GM18873 (cell line): ENCODE measurements around the gene ENTPD3.
"Not testable (repeated sequence)": the region's sequence is repeated elsewhere in the genome, so short reads cannot be mapped to it uniquely, and the experiment has no call there.

Experiments used
- ATAC-seq: cut with Tn5 transposase; IDR thresholded peaks from one replicate; pipeline ENCODE4 v1.9.1; 2021; ENCODE audit warnings: mild to moderate bottlenecking, moderate library complexity, moderate number of reproducible peaks; ENCODE audit not compliant: unreplicated experiment, low FRiP score

The ENTPD3 gene

GRCh38 chr3:40458473-40458872 lies 71.5 kb downstream of the ENTPD3 start:
- ATAC-seq = no peak

DNA sequence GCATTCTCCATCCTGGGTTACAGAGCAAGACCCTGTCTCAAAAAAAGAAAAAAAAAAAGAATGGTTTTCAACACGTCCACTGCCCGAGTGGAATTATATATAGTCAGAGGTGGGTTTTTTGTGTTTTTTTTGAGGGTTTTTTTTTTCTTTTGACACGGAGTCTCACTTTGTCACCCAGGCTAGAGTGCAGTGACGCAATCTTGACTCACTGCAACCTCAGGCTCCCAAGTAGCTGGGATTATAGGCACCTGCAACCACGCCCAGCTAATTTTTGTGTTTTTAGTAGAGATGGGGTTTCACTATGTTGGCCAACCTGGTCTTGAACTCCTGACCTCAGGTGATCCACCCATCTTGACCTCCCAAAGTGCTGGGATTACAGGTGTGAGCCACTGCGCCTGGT lies 73.5 kb downstream of the ENTPD3 start:
- ATAC-seq = not testable (repeated sequence)

DNA sequence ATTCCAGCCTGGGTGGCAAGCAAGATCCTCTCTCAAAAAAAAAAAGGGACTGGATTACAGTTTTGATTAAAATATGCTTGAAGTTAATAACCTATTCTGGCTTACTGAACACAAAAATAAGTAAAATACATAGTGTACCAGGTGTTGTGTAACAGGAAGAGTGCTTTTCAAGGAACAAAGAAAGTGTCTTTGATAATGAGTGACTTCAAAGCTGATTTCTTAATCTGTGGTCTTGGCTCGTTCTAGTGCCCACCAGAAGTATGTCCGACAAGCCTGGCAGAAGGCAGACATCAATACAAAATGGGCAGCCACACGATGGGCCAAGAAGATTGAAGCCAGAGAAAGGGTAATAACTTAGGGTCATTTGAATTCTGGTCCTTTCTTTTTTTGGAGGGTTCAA lies 74.2 kb downstream of the ENTPD3 start:
- no peak for ATAC-seq

GRCh38 chr3:40462838-40463237 lies 75.9 kb downstream of the ENTPD3 start:
- not testable (repeated sequence) for ATAC-seq

GRCh38 chr3:40463579-40463978 lies 76.6 kb downstream of the ENTPD3 start:
- no peak for ATAC-seq

- no peak for ATAC-seq
Measured at GRCh38 chr3:40464339-40465110, 77.5 kb downstream of the ENTPD3 start.

GRCh38 chr3:40465111-40465407 lies 78.1 kb downstream of the ENTPD3 start:
- no peak for ATAC-seq

DNA sequence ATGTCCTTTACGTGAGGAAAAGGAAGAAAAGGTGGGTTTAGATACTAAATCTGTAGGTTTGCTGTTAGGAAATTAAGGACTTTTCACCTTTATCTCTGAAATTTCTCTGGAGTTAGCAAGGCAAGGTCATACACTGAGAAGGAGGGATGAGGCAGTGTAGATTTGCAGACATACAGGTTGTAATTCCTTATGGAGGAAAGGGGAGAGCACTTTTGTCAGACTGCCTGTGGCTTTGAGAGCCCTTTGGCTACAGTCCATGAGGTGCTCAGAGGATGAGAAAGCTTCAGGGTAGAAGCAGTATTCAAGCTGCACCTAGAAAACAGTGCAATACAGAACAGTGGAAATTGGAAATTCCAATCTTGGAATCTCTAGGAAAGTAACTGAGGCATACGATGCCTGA lies 78.5 kb downstream of the ENTPD3 start:
- no peak for ATAC-seq

DNA sequence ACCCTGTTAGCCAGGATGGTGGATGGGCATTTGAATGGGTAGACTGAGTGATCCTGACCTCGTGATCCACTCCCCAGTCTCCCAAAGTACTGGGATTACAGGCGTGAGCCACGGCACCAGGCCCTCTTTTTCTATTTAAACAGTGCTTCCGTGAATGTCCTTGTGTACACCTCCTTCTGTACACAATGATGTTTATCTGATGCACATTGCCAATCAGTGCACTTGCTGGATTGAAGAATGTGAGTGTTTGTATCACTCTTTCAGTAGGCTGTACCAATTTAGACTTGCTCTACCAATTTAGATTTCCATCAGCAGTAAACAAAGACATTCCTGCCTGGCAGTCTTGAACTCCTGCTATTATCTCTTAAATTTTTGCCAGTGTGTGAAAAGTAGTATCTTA lies 81.0 kb downstream of the ENTPD3 start:
- no peak for ATAC-seq

- ATAC-seq = no peak
Measured at GRCh38 chr3:40470701-40471100, 83.7 kb downstream of the ENTPD3 start.

- peak; percentile 68 for ATAC-seq
Measured at GRCh38 chr3:40476478-40477470, 89.8 kb downstream of the ENTPD3 start, which contains the start of gene ZNF619. TSS of gene ZNF619 (plus strand) at chr3:40477122. CDS start at chr3:40477980, 858 bp downstream.

DNA sequence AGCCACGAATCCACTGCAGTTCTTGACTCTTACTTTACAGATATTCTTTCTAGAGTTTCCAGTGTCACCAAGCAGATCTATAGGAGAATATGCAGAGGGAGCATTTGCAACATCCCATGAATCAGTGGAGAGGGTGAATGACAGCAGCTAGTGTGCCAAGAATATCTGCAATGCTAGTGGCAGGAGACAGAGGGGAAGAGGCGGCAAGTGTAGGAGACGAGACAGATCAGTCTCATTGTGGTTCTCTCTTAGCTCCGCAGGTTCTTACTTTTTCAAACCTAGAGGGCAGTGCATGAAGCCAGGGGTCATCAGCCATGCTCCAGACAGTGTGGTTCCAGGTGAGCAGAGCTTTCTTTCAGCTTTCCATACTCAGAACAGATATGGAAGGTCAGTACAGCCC lies 90.7 kb downstream of the ENTPD3 start:
- no peak for ATAC-seq
